ENCODE data around the gene CLHC1.

CLHC1 gene

DNA sequence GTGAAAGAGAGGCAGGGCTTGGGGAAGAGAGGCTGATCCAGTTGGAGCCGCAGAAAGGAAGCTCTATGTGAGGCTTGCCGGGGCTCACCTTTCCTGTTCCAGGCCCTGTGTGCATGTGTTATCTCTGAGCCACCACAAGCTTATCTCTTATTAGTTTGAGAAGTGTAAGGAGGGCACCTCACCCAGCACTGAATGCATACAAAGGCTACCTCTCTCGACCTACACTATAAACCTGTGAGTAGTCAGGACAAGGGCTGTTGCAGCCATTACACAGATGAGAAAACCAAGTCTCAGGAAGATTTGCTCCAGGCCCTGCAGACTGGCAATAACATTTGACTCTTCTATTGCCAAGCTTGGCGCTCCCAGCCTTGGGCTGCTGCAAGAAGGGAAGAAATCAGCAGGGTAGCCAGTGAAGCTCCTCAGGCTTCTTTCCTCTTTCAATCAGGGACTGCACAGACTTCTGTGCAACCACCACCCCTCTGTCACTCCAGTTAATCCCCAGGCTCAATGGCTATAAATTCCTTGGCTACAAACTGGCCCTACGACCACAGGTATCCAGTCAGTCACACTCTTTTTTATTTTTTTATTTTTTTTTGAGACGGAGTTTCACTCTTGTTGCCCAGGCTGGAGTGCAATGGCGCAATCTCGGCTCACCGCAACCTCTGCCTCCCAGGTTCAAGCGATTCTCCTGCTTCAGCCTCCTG lies 73.8 kb downstream of the CLHC1 start:
- no peaks in the 10 kb centered on the region for H3K27me3 ChIP-seq (replicated peaks; ENCODE audit: insufficient read depth, low read length)
- H3F3A ChIP-seq (ENCODE audit: insufficient read depth, low read length) = no peaks in the 10 kb centered on the region
- no peaks in the 10 kb centered on the region for H3K79me2 ChIP-seq (ENCODE audit: low read length)
- H3K9ac ChIP-seq (ENCODE audit: low read length) = no peak overlapping the region
- no peak overlapping the region for H3K4me2 ChIP-seq (ENCODE audit: low read depth, low read length)
- no peak overlapping the region for H3K4me3 ChIP-seq (ENCODE audit: low read length)
- peaks cover 4% of the 10 kb centered on the region; the same call in 1 of the 2 replicates for H3K4me1 ChIP-seq (ENCODE audit: low read length)
- no peaks in the 10 kb centered on the region for H3K36me3 ChIP-seq (replicated peaks; ENCODE audit: insufficient read depth, low read length)
- H2AFZ ChIP-seq (ENCODE audit: low read length) = no peak overlapping the region
- H4K20me1 ChIP-seq (ENCODE audit: insufficient read depth, low read length) = no peaks in the 10 kb centered on the region
- H3K9me3 ChIP-seq (replicated peaks; ENCODE audit: insufficient read depth, low read length) = no peaks in the 10 kb centered on the region
- no peak for DNase-seq
- TF ChIP-seq CTCF (IDR thresholded peaks at IDR 0.05; ENCODE audit: low read length) (no peak), EZH2phosphoT487 (IDR thresholded peaks at IDR 0.05; ENCODE audit: low read length) (no peak), EZH2 (optimal IDR thresholded peaks at IDR 0.05; ENCODE audit: low read depth, low read length) (no peak)
- no peak overlapping the region for H3K27ac ChIP-seq (ENCODE audit: low read length)
- H3K9me2 ChIP-seq (replicated peaks; ENCODE audit: insufficient read depth, low read length) = no peaks in the 10 kb centered on the region

DNA sequence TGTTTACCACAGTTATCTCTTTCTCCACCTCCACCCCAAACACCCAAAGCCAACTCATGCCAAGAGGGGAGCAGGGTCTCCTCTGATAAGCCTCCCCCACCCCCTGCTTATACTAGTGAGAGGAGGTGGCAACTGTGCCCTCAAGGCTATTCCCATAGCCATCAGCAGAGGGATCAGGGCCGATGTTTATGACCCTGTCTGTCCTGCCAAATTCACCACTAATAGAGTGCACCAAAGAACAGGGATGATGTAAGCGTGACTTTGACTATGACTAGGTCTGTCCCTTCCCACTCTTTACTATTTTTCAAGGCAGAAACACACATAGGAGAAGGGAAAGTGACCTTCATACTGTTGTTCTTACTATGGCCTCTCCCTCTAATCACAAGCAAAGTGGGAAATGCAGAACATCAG lies 74.6 kb downstream of the CLHC1 start:
- no peaks in the 10 kb centered on the region for H3K36me3 ChIP-seq (replicated peaks; ENCODE audit: insufficient read depth, low read length)
- H3K9me3 ChIP-seq (replicated peaks; ENCODE audit: insufficient read depth, low read length) = no peaks in the 10 kb centered on the region
- peaks cover 4% of the 10 kb centered on the region; the same call in 1 of the 2 replicates for H3K4me1 ChIP-seq (ENCODE audit: low read length)
- no peak overlapping the region for H3K9ac ChIP-seq (ENCODE audit: low read length)
- no peaks in the 10 kb centered on the region for H4K20me1 ChIP-seq (ENCODE audit: insufficient read depth, low read length)
- H2AFZ ChIP-seq (ENCODE audit: low read length) = no peak overlapping the region
- no peak overlapping the region for H3K27ac ChIP-seq (ENCODE audit: low read length)
- H3F3A ChIP-seq (ENCODE audit: insufficient read depth, low read length) = no peaks in the 10 kb centered on the region
- H3K4me3 ChIP-seq (ENCODE audit: low read length) = no peak overlapping the region
- no peaks in the 10 kb centered on the region for H3K9me2 ChIP-seq (replicated peaks; ENCODE audit: insufficient read depth, low read length)
- no peaks in the 10 kb centered on the region for H3K27me3 ChIP-seq (replicated peaks; ENCODE audit: insufficient read depth, low read length)
- TF ChIP-seq EZH2 (optimal IDR thresholded peaks at IDR 0.05; ENCODE audit: low read depth, low read length) (no peak), EZH2phosphoT487 (IDR thresholded peaks at IDR 0.05; ENCODE audit: low read length) (no peak)
- DNase-seq = no peak
- H3K79me2 ChIP-seq (ENCODE audit: low read length) = no peaks in the 10 kb centered on the region
- no peak overlapping the region for H3K4me2 ChIP-seq (ENCODE audit: low read depth, low read length)

- H3K9me2 ChIP-seq (replicated peaks; ENCODE audit: insufficient read depth, low read length) = no peaks in the 10 kb centered on the region
- no peak overlapping the region for H3K4me2 ChIP-seq (ENCODE audit: low read depth, low read length)
- no peak overlapping the region for H3K9ac ChIP-seq (ENCODE audit: low read length)
- no peak overlapping the region for H3K27ac ChIP-seq (ENCODE audit: low read length)
- no peaks in the 10 kb centered on the region for H3K36me3 ChIP-seq (replicated peaks; ENCODE audit: insufficient read depth, low read length)
- no peak for DNase-seq
- H4K20me1 ChIP-seq (ENCODE audit: insufficient read depth, low read length) = no peaks in the 10 kb centered on the region
- no peak overlapping the region for H2AFZ ChIP-seq (ENCODE audit: low read length)
- no peak overlapping the region for H3K4me3 ChIP-seq (ENCODE audit: low read length)
- H3K9me3 ChIP-seq (replicated peaks; ENCODE audit: insufficient read depth, low read length) = no peaks in the 10 kb centered on the region
- no peaks in the 10 kb centered on the region for H3K27me3 ChIP-seq (replicated peaks; ENCODE audit: insufficient read depth, low read length)
- H3F3A ChIP-seq (ENCODE audit: insufficient read depth, low read length) = no peaks in the 10 kb centered on the region
- no peak for TF ChIP-seq EZH2phosphoT487 (IDR thresholded peaks at IDR 0.05; ENCODE audit: low read length)
- TF ChIP-seq CTCF (IDR thresholded peaks at IDR 0.05; ENCODE audit: low read length) = no peak
- no peak for TF ChIP-seq EZH2 (optimal IDR thresholded peaks at IDR 0.05; ENCODE audit: low read depth, low read length)
- peaks cover 4% of the 10 kb centered on the region; the same call in 1 of the 2 replicates for H3K4me1 ChIP-seq (ENCODE audit: low read length)
- no peaks in the 10 kb centered on the region for H3K79me2 ChIP-seq (ENCODE audit: low read length)
These were observed 75.1 kb downstream of the CLHC1 start for GRCh38 chr2:55156984-55157383.

- Histone ChIP-seq H4K20me1 (ENCODE audit: insufficient read depth, low read length) (no peaks in the 10 kb centered on the region), H3K79me2 (ENCODE audit: low read length) (no peaks in the 10 kb centered on the region), H3K27ac (ENCODE audit: low read length) (no peak overlapping the region), H3F3A (ENCODE audit: insufficient read depth, low read length) (no peaks in the 10 kb centered on the region), H3K4me3 (ENCODE audit: low read length) (no peak overlapping the region), H3K9me2 (replicated peaks; ENCODE audit: insufficient read depth, low read length) (no peaks in the 10 kb centered on the region), H3K9me3 (replicated peaks; ENCODE audit: insufficient read depth, low read length) (no peaks in the 10 kb centered on the region), H3K36me3 (replicated peaks; ENCODE audit: insufficient read depth, low read length) (no peaks in the 10 kb centered on the region), H2AFZ (ENCODE audit: low read length) (no peak overlapping the region), H3K4me2 (ENCODE audit: low read depth, low read length) (no peak overlapping the region), H3K9ac (ENCODE audit: low read length) (no peak overlapping the region), H3K27me3 (replicated peaks; ENCODE audit: insufficient read depth, low read length) (no peaks in the 10 kb centered on the region), H3K4me1 (ENCODE audit: low read length) (peaks cover 4% of the 10 kb centered on the region; the same call in 1 of the 2 replicates)
- no peak for TF ChIP-seq EZH2phosphoT487 (IDR thresholded peaks at IDR 0.05; ENCODE audit: low read length)
- no peak for TF ChIP-seq CTCF (IDR thresholded peaks at IDR 0.05; ENCODE audit: low read length)
- TF ChIP-seq EZH2 (optimal IDR thresholded peaks at IDR 0.05; ENCODE audit: low read depth, low read length) = no peak
- no peak for DNase-seq
These were observed 75.8 kb downstream of the CLHC1 start for GRCh38 chr2:55156326-55156725.
